Skeletal muscle cell (primary cell): ENCODE data around the gene TRIM31.
"Not testable (repeated sequence)": the region's sequence is repeated elsewhere in the genome, so short reads cannot be mapped to it uniquely, and the experiment has no call there.

Source experiments
- DNase-seq: peaks from one replicate; pipeline ENCODE4 v3.0.0-alpha.2; 2010; ENCODE audit warnings: low read depth
- H3K4me3 ChIP-seq: 2 replicates; pipeline ENCODE4 v1.5.1; 2011; ENCODE audit warnings: low read depth, mild to moderate bottlenecking, control low read depth, low read length, moderate library complexity

The TRIM31 gene

DNA sequence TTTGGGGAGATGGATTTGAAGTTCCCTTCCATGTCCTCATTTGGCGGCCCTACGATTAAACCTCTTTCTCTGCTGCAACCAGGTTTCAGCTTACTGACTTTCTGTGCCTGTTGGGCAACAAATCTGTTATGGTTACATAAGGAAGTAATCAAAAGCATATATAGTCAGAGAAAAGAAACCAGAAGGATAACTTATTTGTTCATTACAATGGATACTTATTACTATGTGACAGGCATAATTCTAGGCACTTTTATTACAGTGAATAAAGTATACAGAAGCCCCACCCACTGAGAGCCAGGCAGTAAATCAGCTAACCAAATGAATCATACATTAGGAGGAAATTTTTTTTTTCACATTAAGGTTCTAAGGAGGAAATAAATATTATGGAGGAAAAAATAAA, 9.6 kb upstream of the TRIM31 start:
- no peak overlapping the region for H3K4me3 ChIP-seq
- no peak for DNase-seq

DNA sequence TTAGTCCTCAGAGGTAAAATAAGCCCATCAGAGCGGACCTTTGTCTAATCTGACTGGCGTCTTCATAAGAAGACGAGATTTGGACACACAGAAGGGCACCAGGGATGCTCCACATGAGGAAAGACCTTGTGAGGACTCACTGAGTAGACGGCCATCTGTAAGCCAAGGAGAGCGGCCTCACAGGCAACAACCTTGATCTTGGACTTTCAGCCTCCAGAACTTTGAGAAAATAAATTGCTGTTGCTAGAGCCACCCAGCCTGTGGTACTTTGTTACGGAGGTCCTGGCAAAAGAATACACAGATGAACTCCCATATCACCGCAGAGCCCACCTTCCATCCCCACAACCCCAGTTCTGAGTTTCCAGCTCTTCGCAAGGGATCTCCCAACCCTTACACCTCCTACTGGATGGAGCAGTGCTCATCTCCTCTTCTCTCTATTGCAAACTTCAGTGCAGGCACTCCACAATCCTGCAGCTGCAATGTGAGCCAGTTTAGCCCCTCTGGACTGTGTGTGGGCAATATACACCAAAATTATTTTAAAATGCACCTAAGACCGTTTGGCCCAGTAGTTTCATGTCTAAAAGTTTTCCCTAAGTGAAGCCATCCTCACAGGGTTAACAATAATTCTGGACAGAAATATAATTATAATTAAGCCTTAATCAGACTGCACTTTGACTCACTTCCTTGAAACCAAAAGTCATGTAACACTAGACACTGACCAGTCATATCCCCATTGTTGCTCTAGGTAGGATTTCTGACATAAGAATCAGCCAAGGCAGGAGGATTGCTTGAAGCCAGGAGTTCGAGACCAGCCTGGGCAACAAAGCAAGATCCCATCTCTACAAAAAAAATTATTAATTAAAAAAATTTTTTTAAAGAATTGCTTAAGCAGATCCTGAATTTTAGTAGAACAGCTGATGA, 8.8 kb upstream of the TRIM31 start:
- H3K4me3 ChIP-seq, result no peak overlapping the region
- no peak for DNase-seq

DNA sequence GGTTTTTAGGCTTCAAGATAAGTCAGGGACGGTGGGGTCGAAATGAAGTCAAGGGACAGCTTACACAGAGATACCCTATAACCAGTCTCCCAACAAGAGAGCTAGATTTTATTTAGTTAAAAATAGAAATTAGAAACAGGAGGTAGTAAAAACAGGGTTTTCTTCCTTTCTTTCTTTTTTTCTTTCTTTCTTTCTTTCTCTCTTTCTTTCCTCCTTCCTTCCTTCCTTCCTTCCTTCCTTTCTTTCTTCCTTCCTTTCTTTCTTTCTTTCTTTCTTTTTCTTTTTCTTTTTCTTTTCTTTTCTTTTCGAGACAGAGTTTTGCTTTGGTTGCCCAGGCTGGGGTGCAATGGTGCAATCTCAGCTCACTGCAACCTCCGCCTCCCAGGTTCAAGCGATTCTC, 5.8 kb upstream of the TRIM31 start:
- H3K4me3 ChIP-seq, DNase-seq: not testable (repeated sequence)

DNA sequence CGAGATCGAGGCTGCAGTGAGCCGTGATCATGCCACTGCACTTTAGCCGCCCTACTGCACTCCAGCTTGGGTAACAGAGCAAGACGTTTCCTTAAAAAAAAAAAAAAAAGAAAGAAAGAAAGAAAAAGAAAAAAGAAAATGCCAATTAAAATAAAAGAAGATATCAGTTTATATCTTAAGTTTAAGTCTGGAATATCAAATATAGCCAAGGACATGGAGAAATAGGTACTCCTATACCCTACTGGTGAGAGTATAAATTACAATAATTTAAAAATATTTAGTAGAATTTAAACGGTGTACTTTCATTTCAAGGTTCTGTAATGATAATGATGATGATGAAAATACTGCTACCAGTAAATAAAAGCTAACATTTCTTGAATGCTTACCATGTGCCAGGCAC, 3.8 kb upstream of the TRIM31 start:
- no peak for DNase-seq
- no peak overlapping the region for H3K4me3 ChIP-seq

DNA sequence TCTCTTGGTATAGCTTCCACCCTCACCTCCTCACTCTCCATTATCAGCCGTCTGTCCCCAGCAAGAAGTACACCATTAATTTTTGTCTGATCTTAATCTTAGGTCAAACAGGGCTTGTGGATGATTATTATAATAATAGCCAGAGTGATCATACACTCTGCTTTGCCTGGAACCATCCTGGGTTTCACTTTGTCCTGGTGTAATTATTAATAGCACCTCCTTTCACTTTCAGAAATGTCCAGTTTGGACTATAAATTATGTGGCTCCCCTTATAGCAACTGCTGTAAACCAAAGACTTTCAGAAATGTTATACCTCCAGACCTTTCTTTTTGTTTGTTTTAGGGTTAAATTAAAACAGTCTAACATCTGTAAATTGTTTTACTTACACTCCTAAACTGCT, 951 bp upstream of the TRIM31 start:
- DNase-seq, result no peak
- no peak overlapping the region for H3K4me3 ChIP-seq

DNA sequence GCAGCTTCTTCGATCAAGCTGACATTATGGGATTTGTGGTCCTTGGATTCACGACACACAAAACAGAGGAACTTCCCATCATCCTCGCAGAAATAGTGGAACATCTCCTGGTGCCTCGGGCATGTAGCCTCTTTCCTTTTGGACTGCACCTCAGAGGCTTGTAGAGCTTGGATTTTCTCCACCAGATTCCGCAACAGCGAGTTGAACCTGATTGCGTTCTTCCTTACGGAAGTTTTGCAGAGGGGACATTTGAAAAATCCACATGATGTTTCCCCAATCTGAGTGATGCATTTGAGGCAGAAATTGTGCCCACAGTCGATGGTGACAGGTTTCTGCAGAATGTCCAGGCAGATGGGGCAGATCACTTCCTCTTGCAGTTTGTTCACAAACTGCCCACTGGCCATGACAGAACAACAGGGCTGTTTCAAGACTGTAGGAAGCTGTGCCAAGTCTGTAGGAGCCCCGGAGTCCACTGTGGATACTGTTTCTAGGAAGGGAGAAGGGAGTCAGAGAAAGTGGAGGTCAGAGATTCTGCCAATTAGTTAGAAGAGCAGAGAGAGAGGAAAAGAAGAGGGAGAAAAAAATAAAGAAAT, 392 bp downstream of the TRIM31 start:
- no peak overlapping the region for H3K4me3 ChIP-seq
- no peak for DNase-seq

DNA sequence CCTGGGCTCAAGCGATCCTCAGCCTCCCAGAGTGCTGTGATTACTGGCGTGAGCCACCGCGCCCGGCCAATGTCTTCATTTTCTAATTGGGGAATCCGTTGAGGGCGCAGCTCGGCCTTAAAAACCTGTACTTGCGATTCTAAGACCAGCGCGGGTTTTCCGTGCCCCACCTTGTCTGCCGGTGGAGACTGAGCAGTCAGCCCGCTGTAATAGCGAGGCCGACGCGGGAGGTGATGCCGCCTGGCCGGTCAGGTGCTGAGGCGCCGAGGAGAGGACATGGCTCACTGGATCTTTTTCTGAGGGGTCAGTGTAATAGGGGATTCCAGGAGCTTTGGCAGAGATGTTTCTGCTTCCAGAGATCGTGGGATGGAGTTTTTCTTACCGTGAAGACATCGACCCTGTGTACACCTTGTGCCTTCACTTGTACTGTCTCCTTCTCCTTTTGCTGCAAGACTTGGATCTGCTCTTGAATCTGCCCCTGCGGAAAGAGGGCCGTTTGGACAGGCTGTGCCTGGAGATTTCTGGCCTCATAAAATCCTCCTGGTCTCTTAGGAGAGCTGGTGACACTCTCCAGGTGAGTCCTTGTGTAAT, 1.5 kb downstream of the TRIM31 start:
- H3K4me3 ChIP-seq, result no peak overlapping the region

DNA sequence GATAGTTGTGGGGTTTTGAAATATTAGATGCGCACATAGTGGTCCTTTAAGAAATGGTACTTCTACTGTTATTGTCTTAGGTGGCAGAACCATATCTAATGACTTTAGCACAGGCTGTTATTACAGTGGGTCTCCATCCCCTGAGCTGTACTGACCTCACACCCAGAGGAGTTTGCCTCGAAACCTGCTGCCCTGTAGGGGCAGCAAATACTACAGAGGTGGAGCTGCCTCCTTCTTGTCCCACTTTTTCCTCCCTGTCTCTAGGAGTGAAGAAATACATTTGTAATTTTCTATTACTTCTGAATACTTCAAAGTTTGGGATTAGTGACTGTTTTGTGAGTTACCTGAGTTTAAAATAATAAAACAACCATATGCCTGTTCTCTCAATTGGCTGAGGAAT, 8.2 kb downstream of the TRIM31 start:
- no peak overlapping the region for H3K4me3 ChIP-seq
- DNase-seq, result no peak

More for the DNA sequence above, 1.5 kb downstream of the TRIM31 start:
- DNase-seq, result no peak

DNA sequence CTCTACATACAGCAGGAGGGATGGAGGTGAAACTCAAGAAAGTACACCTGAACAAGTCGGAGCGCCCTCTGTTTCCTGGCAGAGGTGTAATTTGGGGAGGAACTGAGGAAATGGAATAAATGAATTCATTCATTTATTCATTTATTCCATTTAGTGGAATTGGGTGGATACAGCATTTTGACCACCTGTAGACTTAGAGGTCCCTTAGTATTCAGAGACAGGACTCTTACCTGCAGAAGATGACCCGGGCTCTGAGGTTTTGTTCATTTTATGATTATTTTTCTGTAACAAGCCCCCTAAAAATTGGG, 9.1 kb downstream of the TRIM31 start:
- no peak for DNase-seq
- H3K4me3 ChIP-seq, result peak overlapping the region; percentile 40

DNA sequence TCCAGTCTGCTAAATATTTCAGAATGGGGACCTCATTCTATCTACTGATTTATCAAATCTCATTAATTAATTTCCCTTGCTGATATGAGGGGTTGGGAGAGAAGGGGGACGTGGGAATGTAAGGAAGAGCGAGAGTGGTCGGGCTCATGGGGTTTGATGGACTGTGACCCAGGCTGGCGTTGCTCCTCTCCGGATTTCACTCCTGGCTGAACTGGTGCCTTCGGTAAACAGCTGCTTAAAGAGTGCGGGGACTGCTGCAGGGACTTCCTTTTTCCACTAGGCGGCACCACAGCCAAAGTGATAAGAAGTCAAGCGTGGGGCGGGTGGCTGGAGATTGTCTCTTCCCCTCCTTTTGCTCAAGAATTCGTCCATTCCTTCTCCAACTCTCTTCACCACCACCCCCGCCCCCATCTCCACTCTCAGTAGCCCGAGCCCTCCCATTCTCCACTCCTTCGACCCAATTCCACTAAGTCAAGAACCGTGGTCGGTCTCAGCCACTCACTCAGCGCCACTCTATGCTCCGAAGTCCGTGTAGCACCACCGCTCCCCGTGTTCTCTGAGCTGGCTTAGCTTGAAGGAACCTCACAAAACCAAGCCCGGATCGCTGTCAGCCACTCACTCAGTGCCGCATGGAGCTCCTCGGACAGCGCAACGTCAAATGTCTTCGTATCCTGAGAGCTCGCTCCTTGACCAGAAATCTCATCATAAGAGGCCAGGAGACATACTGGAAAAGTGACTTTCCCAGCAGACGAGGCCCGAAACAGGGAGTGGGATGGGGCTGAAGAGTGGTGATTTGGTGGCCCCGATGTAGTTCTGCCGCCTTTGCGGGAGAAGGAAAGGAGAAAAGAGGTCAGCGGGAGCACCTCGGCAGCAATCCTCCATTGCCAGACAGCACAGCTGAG, 9.7 kb downstream of the TRIM31 start:
- peak; percentile 48 for DNase-seq
- H3K4me3 ChIP-seq, result peak overlapping the region; percentile 40

DNA sequence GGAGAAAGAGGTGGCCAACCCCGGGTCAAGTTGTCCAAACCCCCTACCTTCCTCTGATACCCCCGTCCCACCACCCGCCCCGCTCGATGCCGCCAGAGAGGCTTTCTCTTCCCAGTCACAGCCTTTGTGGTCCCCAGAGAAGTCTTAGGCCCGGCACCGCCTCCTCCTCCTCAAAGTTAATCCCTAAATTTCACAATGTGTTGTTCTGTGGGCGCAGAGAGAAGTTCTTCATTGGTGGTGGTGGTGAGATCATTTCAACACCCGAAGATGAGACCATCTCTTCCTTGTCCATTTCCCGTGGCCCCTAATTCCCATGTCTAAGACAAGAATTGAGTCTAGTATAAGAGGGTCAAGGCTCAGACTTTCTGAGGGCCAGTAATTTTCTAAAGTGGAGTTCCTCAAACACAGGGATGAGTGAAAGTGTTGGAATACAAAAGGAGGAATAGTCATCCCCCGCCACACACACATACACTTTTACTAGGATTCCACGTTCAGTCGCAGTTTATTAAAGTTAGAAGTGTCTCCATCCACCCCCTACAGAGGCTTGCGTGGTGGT, 10.4 kb downstream of the TRIM31 start:
- DNase-seq, result peak; percentile 65
- peak overlapping the region; percentile 45 for H3K4me3 ChIP-seq

DNA sequence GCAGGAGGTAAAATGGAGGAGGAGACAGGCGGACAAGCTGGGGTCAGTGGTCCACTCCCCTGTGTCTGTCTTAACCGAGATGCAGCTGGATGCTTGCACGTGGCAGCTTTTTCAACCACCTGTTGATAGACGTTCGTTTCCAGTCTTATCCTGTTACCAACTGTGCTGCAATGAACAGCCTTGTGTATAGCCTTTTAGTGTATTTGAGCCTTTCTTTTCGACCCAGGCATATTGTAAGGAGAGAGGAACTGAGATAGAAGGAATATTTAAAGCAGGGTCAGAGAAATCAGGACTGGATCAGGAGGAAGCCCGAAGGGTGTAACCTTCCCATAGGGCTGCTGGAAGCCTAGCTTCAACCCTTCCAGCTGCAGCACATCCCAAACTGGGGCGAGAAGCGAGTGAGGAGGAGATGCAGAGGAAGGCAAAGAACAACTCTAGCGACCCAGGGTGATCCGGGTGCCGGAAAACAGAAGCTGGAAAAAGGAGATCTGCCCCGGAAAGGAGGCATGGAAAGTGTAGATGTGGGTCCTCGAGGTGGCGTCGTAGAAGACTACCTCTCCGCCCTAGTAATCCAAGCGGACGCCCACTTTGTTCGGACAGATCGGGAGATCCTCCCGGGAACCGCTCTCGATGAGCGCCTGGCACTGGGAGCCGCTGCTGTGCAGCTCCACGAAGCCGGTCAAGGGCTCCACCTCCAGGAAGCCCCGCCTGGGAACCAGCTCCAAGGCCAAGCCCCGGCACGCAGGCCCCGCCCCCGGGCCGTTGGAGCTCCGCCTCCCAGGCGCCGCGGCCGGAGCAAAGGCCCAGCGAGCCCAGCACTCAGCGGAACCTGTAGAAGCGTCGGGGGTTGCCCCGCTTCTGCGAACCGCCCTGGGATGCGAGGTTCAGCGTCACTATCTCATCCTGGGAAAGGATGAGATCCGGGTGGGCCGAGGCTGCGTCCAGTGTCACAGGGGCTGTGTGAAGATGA, 11.2 kb downstream of the TRIM31 start:
- DNase-seq, result peak; percentile 52
- H3K4me3 ChIP-seq, result peak overlapping the region; percentile 45

DNA sequence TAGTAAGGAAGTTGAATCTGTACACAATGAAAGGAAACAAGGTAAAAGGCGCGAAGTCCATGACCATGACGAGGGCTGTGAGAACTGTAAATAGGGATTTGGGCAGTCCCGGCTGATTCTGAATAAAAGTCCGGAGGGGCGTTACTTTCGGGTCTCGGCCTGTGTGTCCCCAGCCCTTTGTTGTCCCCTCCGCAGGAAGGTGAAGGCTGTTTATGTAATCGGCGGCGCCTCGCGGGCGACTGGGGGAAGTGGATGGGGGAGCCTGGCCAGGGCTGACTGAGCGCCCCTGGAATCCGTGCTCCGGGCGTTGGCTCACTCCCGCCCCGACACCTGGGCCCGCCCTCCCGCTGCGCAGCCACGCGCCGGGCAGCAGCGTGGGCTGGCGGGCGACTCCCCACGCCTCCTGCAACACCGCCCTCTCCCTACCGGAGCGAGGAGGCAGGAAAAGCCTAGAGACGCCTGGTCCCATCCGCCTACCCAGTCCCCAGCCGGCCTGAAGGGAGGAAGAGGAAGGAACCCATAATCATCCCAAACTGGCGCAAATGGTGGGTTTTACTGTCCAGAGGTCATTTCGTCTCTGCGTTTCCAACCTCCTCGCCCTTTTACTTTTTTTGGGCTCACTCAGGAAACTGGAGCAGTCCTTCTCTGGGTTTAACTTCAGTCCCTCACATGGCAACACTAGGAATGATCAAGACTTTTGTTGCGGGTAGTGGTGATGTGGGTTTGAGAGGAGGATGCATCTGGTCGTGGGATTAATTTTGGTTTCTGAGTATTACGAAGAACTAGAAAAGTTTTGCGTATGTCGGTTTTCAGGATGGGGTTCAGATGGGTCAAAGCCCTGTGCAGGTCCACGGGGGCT, 12.1 kb downstream of the TRIM31 start:
- H3K4me3 ChIP-seq, result peak overlapping the region; percentile 32
- no peak for DNase-seq

DNA sequence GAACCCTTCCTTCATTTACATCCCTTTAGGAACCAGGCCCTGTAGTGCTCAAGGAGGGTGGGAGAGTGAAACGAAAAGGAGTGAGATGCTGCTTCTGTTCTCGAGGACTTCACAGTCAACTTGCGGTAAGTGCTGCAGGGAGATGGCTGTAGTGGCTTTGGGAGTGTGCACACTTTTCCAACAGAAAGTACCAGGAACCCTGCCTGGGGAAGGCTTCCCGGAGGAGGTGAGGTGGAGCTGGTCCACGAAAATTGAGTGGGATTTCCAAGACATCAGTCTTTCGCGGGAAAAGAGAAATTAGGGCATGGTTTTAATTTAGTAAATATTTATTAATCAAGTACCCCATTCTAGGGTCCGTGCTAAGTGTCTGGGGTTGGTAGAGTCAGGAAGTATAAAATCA, 12.7 kb downstream of the TRIM31 start:
- DNase-seq, result no peak
- no peak overlapping the region for H3K4me3 ChIP-seq

DNA sequence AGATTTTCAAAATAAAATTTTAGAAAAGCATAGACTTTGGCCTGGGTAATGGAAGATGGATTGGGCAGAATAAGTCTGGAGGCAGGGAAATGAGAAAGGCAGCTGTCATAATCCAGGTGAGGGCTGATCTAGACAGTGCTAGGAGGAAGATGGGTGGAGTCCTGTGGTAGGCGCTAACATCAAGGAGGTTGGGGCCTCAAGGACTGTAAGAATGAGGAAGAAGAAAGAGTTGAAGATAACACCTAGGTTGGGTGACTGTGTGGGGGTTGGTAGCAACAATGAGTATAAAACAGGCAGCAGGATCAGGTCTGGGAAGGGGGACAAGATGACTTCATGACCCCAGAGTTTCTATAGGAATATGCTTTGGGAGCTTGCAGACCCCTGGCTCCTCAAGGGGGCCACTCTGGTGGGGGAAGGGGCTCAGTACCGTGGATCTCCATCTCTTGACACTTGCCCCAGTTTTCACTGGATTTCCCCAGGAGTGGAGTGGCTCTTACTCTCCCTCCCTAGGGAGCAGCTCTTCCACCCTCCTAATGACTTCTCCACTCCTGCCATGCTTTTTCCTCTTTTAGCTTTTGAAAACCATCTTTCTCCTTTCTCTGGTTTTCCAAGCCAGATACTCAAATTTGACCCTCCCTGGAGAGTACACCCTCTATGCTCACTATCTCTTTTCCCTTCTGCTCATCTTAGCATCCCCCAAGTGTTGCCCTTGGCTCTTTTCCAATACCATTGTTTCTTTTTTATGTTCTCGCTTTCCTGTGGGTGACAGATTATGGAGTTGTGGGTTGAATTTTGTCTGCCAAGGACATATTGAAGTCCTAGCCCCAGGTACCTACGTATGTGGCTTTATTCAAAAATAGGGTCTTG, 14.8 kb downstream of the TRIM31 start:
- H3K4me3 ChIP-seq, result no peak overlapping the region
- no peak for DNase-seq

DNA sequence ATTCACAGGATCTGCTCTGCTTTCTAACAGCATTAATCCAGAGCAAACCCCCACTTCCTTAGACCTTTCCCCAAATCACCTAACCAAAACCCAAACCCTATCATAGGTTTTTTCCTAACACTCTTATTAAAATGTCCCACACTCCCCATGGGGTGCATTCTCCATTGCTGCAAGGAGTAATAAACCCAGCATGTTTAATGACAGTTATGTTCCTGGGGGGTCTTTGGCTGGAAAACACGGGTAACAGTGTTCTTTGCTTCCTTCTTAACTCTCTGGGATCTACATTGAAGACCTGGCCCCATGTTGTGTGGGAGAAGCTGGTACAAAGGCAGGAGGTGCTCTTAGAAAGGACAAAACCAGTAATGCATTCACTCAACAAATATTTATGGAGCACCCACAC, 16.1 kb downstream of the TRIM31 start:
- DNase-seq, result no peak
- no peak overlapping the region for H3K4me3 ChIP-seq
